ENCODE data around the gene ITGAL. TPM values are rescaled to one million over a fixed set of nuclear protein-coding genes. Genes with fewer than 3 reads are reported as not detected.
A peak's percentile ranks its signal among the peaks of the same experiment; 100 is the strongest.

The ITGAL gene
- total and polyA plus RNA-seq, 12 donors: 0.72 to 14.7 (median 4.3) TPM

GRCh38 chr16:30533146-30533522 is 60.6 kb downstream of the ITGAL start:
- DNase-seq: no peak
- intact Hi-C loops (cut with DNase I): no loop called here
- Histone ChIP-seq H3K9me3 (replicated peaks in 1 of 3) (no peaks in the 10 kb centered on the region), H3K4me3 (no peak overlapping the region), H3K27me3 (no peaks in the 10 kb centered on the region), H3K27ac (peak overlapping the region in 2 of 5 donors; percentile 95 to 96), H3K4me1 (replicated peaks in 1 of 2) (peaks cover 16 to 22% of the 10 kb centered on the region in 2 donors), H3K36me3 (replicated peaks in 1 of 2) (peaks cover 0 to 16% of the 10 kb centered on the region in 2 donors)
- 57 to 68% (median 64%) methylated on average over 11 of the region's 11 CpGs for WGBS, 4 donors
- no peak for TF ChIP-seq POLR2A (IDR thresholded peaks at IDR 0.05)
- TF ChIP-seq, protein P1, sequence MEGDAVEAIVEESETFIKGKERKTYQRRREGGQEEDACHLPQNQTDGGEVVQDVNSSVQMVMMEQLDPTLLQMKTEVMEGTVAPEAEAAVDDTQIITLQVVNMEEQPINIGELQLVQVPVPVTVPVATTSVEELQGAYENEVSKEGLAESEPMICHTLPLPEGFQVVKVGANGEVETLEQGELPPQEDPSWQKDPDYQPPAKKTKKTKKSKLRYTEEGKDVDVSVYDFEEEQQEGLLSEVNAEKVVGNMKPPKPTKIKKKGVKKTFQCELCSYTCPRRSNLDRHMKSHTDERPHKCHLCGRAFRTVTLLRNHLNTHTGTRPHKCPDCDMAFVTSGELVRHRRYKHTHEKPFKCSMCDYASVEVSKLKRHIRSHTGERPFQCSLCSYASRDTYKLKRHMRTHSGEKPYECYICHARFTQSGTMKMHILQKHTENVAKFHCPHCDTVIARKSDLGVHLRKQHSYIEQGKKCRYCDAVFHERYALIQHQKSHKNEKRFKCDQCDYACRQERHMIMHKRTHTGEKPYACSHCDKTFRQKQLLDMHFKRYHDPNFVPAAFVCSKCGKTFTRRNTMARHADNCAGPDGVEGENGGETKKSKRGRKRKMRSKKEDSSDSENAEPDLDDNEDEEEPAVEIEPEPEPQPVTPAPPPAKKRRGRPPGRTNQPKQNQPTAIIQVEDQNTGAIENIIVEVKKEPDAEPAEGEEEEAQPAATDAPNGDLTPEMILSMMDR (IDR thresholded peaks at IDR 0.05): no peak

DNA sequence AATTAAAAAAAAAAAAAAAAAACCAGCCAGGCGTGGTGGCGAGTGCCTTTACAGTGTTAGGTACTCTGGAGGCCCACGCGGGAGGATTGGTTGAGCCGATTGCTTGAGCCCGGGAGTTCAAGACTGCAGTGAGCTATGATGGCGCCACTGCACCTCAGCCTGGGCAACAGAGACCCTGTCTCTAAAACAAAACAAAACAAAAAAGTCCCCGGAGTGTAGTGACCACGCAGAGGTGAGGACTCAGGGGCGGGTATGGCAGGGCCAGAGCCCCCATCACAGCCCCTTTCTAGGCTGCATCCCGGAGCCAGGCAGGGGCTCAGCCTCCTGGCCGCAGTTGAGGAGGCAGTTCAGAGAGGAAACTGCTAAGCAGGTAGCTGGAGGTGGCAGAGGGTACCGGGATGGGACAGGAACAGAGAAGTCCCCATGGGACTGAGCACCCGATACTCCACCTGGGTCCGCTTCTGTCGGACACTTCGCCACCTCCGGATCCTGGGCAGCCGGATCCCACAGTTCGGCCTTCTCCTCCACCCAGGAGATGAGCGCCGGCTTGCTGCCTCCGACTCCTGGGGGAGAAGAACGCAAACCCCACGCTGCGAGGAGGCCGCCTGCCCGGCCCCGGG is 61.3 kb downstream of the ITGAL start:
- TF ChIP-seq, protein P1 (IDR thresholded peaks at IDR 0.05): no peak
- TF ChIP-seq POLR2A (IDR thresholded peaks at IDR 0.05): no peak
- DNase-seq: peak in 1 of 7 donors; percentile 33
- 15 to 30% (median 24%) methylated on average over 13 to 29 of the region's 29 CpGs for WGBS, 4 donors

DNA sequence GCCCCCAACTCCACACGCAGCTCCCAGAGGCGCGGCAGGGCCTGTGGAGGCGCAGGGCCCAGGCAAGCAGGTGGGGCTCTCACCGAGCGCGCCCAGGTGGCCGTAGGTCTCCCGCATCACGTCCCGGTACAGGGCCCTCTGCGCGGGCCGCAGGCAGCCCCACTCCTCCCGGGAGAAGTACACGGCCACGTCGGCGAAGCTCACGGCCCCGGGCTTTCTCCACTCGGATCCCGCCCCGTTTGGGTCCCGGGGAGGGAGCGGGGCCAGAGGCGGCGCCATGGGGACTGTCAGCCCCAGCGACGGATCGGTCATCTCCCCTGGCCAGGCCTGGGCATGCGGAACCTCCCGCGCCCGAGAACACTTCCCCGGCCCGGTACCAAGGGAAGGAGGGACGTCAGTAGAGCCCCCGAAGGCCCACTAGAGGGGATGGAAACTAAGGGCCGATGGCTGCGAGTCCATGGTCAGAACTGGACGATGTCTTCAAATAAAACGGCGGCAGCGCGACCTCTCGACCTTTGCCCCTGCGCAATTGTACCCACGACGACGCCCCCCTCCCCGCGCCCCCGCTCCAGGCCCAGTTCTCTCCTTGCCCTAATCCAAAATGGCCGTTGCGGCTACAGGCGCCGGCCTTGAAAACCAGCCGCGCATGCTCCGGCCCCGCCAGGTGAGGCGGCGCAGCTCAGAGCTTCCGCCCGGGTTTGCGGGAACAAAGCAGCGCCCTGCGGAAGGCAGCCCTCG is 62.0 kb downstream of the ITGAL start, which contains the start of gene ZNF747:
ZNF747 (minus strand) TSS at position 491 of the 738 bp plus-strand sequence; CDS start at position 312, 179 bp downstream.
- H3K4me3 ChIP-seq: peak within 1 kb of the TSS; percentile 20 to 91 (median 61)
- peaks cover 0 to 16% of the 10 kb centered on the region in 2 donors for H3K36me3 ChIP-seq (replicated peaks in 1 of 2)
- no peaks in the 10 kb centered on the region for H3K27me3 ChIP-seq
- peak; percentile 92 to 97 (median 94) for DNase-seq
- H3K27ac ChIP-seq: peak within 1 kb of the TSS; percentile 73 to 96 (median 95)
- TF ChIP-seq POLR2A (IDR thresholded peaks at IDR 0.05): peak in 1 of 2 donors; percentile 67
- TF ChIP-seq, protein P1 (IDR thresholded peaks at IDR 0.05): peak in 1 of 6 experiments; percentile 10
- H3K9me3 ChIP-seq (replicated peaks in 1 of 3): no peaks in the 10 kb centered on the region
- WGBS, 4 donors: 0 to 1% (median 1%) methylated on average over 21 to 70 of the region's 70 CpGs
- H3K4me1 ChIP-seq (replicated peaks in 1 of 2): peaks cover 16 to 20% of the 10 kb centered on the region in 2 donors
- intact Hi-C loops (cut with DNase I): no loop called here

More for the DNA sequence above, 61.3 kb downstream of the ITGAL start:
- H3K9me3 ChIP-seq (replicated peaks in 1 of 3): no peaks in the 10 kb centered on the region
- intact Hi-C loops (cut with DNase I): no loop called here
- H3K27ac ChIP-seq: peak overlapping the region in 4 of 5 donors; percentile 91 to 96 (median 96)
- H3K27me3 ChIP-seq: no peaks in the 10 kb centered on the region
- peaks cover 16 to 20% of the 10 kb centered on the region in 2 donors for H3K4me1 ChIP-seq (replicated peaks in 1 of 2)
- peak overlapping the region; percentile 5 to 91 (median 42) for H3K4me3 ChIP-seq
- peaks cover 0 to 16% of the 10 kb centered on the region in 2 donors for H3K36me3 ChIP-seq (replicated peaks in 1 of 2)

DNA sequence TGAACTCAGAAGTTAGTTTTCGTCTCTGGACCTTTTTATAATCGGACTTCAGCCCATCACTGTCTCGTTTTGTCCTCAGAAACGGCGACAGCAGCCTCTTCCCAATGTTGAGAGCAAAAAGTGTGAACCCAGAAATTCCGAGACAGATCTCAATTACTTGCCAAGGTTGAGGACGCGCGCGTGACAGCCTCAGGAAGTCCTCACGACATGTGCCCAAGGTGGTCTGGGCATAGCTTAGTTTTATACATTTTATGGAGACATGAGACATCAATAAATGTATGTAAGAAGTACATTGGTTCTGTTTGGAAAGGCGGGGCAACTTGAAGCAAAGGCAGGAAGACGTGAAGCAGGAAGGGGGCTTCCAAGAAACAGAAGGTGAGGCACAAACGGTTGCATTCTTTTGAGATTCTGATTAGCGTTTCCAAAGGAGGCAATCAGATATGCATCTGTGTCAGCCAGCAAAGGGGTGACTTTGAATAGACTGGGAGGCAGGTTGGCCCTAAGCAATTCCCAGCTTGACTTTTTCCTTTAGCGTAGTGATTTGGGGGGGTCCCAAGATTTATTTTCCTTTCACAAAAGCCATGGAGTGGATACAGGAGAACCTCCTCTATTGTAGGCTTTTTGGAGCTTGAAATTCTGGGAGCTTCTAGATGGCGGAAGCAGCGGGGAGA is 62.7 kb downstream of the ITGAL start:
- Histone ChIP-seq H3K4me1 (replicated peaks in 1 of 2) (peaks cover 16 to 20% of the 10 kb centered on the region in 2 donors), H3K4me3 (peak overlapping the region; percentile 20 to 91 (median 61)), H3K36me3 (replicated peaks in 1 of 2) (peaks cover 0 to 16% of the 10 kb centered on the region in 2 donors), H3K27me3 (no peaks in the 10 kb centered on the region), H3K27ac (peak overlapping the region; percentile 73 to 96 (median 95)), H3K9me3 (replicated peaks in 1 of 3) (no peaks in the 10 kb centered on the region)
- intact Hi-C loops (cut with DNase I): no loop called here
- TF ChIP-seq POLR2A (IDR thresholded peaks at IDR 0.05): peak in 1 of 2 donors; percentile 26
- TF ChIP-seq, protein P1 (IDR thresholded peaks at IDR 0.05): peak in 1 of 6 experiments; percentile 16
- DNase-seq: no peak
- 10 to 16% (median 13%) methylated on average over 16 to 18 of the region's 18 CpGs for WGBS, 4 donors

All from adrenal gland (tissue), 12 donors.